Ectodermal cell (in vitro differentiated cells): ENCODE results near the gene IKBKE.

ENCODE experiments used
- H3K27ac ChIP-seq: 2 replicates; pipeline ENCODE4 v1.7.0; 2013; ENCODE audit warnings: mild to moderate bottlenecking, low read depth, low read length; ENCODE audit not compliant: insufficient read depth, poor library complexity, severe bottlenecking
- H3K27me3 ChIP-seq: 2 replicates; pipeline ENCODE4 v1.7.0; 2013; ENCODE audit warnings: mild to moderate bottlenecking, low read length; ENCODE audit not compliant: insufficient read depth, control insufficient read depth, poor library complexity, severe bottlenecking
- H3K36me3 ChIP-seq: one replicate; pipeline ENCODE4 v1.7.0; 2013; ENCODE audit warnings: low read length; ENCODE audit not compliant: control insufficient read depth, insufficient read depth
- H3K4me1 ChIP-seq: one replicate; pipeline ENCODE4 v1.7.0; 2013; ENCODE audit warnings: low read length; ENCODE audit not compliant: control insufficient read depth, insufficient read depth
- H3K4me3 ChIP-seq: 2 replicates; pipeline ENCODE4 v1.7.0; 2013; ENCODE audit warnings: low read depth, low read length, control low read depth; ENCODE audit not compliant: insufficient read depth
- H3K9me3 ChIP-seq: 2 replicates; pipeline ENCODE4 v1.7.0; 2013; ENCODE audit warnings: mild to moderate bottlenecking, low read length, moderate library complexity; ENCODE audit not compliant: control insufficient read depth
- WGBS, 2 experiments: methylation state at CpG; one replicate each; pipeline ENCODE4 v1.1.7; 2013; ENCODE audit warnings: missing lambda C conversion rate in 2 of 2; 5-methylcytosine and 5-hydroxymethylcytosine counted together

IKBKE gene

DNA sequence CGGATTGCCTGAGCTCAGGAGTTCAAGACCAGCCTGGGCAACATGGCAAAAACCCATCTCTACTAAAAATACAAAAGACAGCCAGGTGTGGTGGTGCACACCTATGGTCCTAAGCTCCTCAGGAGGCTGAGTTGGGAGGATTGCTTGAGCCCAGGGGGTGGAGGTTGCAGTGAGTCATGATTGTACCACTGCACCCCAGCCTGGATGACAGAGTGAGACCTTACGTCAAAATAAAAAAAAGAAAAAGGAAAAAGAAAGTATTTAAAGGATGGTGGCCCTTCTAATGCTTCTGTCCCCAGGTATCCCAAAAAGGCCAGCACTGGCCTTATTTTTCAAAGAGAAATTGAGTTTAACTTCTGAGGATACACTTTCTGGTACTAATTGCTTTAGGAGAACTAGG lies 1.7 kb downstream of the IKBKE start:
- H3K27me3 ChIP-seq: no peaks in the 10 kb centered on the region
- H3K4me3 ChIP-seq: no peak overlapping the region
- WGBS, 2 experiments: 77 to 82% methylated on average over 2 of the region's 2 CpGs
- H3K4me1 ChIP-seq: peaks cover 39% of the 10 kb centered on the region
- H3K27ac ChIP-seq: no peak overlapping the region
- H3K9me3 ChIP-seq: no peaks in the 10 kb centered on the region
- no peaks in the 10 kb centered on the region for H3K36me3 ChIP-seq

DNA sequence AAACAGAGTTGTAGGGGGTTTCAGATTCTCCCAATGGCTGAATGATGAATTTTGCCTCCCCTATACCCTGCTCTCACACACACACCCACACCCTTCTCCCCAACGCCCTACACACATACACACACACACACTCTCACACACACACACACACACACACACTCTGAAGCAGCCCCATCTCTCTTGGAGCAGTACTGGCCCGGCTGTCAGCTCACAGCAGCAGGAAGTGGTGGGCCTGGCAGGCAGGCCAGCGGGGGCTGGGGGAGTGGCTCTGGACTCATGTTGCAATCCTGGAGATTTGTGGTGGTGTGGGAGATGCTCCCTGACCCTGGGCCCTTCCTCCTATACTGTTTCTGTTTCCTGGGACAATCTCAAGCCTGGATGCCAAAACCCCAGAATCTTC lies 2.2 kb downstream of the IKBKE start:
- Histone ChIP-seq H3K4me1 (peaks cover 39% of the 10 kb centered on the region), H3K9me3 (no peaks in the 10 kb centered on the region), H3K27me3 (no peaks in the 10 kb centered on the region), H3K4me3 (no peak overlapping the region), H3K36me3 (no peaks in the 10 kb centered on the region), H3K27ac (no peak overlapping the region)
- WGBS, 2 experiments: 7 to 14% methylated on average over 3 of the region's 3 CpGs

DNA sequence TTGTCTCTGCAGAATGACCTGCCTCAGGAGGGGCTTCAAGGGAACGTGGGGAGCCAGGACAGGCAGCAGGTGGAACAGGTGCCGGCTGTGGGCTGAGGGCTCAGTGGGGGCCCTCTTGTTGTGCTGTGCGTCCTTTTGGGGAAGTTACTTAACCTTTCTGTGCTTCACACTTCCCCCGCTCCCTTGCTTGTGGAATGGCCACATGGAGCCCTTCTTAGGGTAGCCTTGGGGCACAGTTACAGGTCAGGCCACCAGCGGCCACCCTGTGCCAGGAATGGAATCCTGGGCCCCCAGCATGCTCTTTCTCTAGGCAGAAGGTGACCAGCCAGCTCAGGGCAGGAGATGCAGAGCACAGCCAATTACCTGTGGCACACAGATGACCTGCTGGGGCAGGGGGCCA lies 2.6 kb downstream of the IKBKE start:
- no peaks in the 10 kb centered on the region for H3K9me3 ChIP-seq
- no peaks in the 10 kb centered on the region for H3K27me3 ChIP-seq
- peaks cover 39% of the 10 kb centered on the region for H3K4me1 ChIP-seq
- no peaks in the 10 kb centered on the region for H3K36me3 ChIP-seq
- H3K27ac ChIP-seq: no peak overlapping the region
- no peak overlapping the region for H3K4me3 ChIP-seq
- 51 to 55% methylated on average over 5 of the region's 5 CpGs for WGBS, 2 experiments

DNA sequence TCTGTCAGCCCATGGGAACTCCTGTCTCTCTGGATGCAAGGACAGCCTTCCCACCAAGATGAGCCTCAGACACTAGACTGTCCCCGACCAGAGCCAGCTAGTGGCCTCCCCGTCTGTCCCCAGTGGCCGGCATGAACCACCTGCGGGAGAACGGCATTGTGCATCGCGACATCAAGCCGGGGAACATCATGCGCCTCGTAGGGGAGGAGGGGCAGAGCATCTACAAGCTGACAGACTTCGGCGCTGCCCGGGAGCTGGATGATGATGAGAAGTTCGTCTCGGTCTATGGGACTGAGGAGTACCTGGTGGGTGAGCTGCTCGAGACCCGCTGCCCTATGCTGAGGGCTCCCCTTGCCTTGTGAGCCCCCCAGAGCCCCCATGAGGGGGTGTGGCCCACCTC lies 5.8 kb downstream of the IKBKE start:
- Histone ChIP-seq H3K9me3 (no peaks in the 10 kb centered on the region), H3K4me3 (no peak overlapping the region), H3K36me3 (no peaks in the 10 kb centered on the region), H3K27ac (no peak overlapping the region), H3K27me3 (no peaks in the 10 kb centered on the region), H3K4me1 (peaks cover 20% of the 10 kb centered on the region)
- WGBS, 2 experiments: 93 to 94% methylated on average over 17 of the region's 17 CpGs

- H3K27ac ChIP-seq: no peak overlapping the region
- no peaks in the 10 kb centered on the region for H3K27me3 ChIP-seq
- no peaks in the 10 kb centered on the region for H3K9me3 ChIP-seq
- no peak overlapping the region for H3K4me3 ChIP-seq
- WGBS, 2 experiments: 94 to 96% methylated on average over 14 of the region's 14 CpGs
- peaks cover 15% of the 10 kb centered on the region for H3K4me1 ChIP-seq
- H3K36me3 ChIP-seq: no peaks in the 10 kb centered on the region
Observed at GRCh38 chr1:206476591-206476990, 6.3 kb downstream of the IKBKE start.

- 94 to 97% methylated on average over 5 of the region's 5 CpGs for WGBS, 2 experiments
- no peak overlapping the region for H3K4me3 ChIP-seq
- H3K27me3 ChIP-seq: no peaks in the 10 kb centered on the region
Observed at GRCh38 chr1:206477110-206477509, 6.8 kb downstream of the IKBKE start.

GRCh38 chr1:206477581-206478380 lies 7.5 kb downstream of the IKBKE start:
- Histone ChIP-seq H3K36me3 (no peaks in the 10 kb centered on the region), H3K27me3 (no peaks in the 10 kb centered on the region)
- 90 to 92% methylated on average over 21 of the region's 21 CpGs for WGBS, 2 experiments

More at GRCh38 chr1:206477110-206477509, 6.8 kb downstream of the IKBKE start:
- Histone ChIP-seq H3K36me3 (no peaks in the 10 kb centered on the region), H3K27ac (no peak overlapping the region), H3K9me3 (no peaks in the 10 kb centered on the region), H3K4me1 (peaks cover 12% of the 10 kb centered on the region)

DNA sequence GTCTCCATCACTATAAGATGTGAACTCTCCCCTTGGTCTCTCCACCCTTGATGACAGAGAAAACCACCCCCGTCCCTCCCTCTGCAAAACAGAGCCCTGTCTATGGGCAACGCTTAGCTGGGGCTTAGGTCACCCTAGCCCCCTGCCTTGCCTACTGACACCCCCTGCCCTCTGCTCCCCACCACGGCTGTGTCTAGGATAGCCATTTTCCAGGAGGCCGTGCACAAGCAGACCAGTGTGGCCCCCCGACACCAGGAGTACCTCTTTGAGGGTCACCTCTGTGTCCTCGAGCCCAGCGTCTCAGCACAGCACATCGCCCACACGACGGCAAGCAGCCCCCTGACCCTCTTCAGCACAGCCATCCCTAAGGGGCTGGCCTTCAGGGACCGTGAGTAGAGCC lies 8.5 kb downstream of the IKBKE start:
- no peaks in the 10 kb centered on the region for H3K36me3 ChIP-seq
- 88 to 91% methylated on average over 11 of the region's 11 CpGs for WGBS, 2 experiments
- no peak overlapping the region for H3K27ac ChIP-seq
- H3K27me3 ChIP-seq: no peaks in the 10 kb centered on the region
- no peak overlapping the region for H3K4me3 ChIP-seq
- no peaks in the 10 kb centered on the region for H3K9me3 ChIP-seq
- no peaks in the 10 kb centered on the region for H3K4me1 ChIP-seq

More at GRCh38 chr1:206477581-206478380, 7.5 kb downstream of the IKBKE start:
- Histone ChIP-seq H3K9me3 (no peaks in the 10 kb centered on the region), H3K4me3 (no peak overlapping the region), H3K4me1 (peaks cover 6% of the 10 kb centered on the region), H3K27ac (no peak overlapping the region)

- Histone ChIP-seq H3K36me3 (no peaks in the 10 kb centered on the region), H3K4me3 (no peak overlapping the region)
- 76 to 77% methylated on average over 14 of the region's 14 CpGs for WGBS, 2 experiments
Observed at GRCh38 chr1:206479183-206480125, 9.2 kb downstream of the IKBKE start.

GRCh38 chr1:206480211-206480610 lies 9.9 kb downstream of the IKBKE start:
- Histone ChIP-seq H3K9me3 (no peaks in the 10 kb centered on the region), H3K4me3 (no peak overlapping the region), H3K36me3 (no peaks in the 10 kb centered on the region), H3K27ac (no peak overlapping the region), H3K27me3 (no peaks in the 10 kb centered on the region), H3K4me1 (no peaks in the 10 kb centered on the region)
- WGBS, 2 experiments: 93 to 96% methylated on average over 8 of the region's 8 CpGs

More at GRCh38 chr1:206479183-206480125, 9.2 kb downstream of the IKBKE start:
- Histone ChIP-seq H3K27ac (no peak overlapping the region), H3K27me3 (no peaks in the 10 kb centered on the region), H3K4me1 (no peaks in the 10 kb centered on the region), H3K9me3 (no peaks in the 10 kb centered on the region)
